TTC549 (cell line): Measurements from ENCODE around the gene ADPRHL1.

Experiments
- FAIRE-seq: peaks from 2 replicates; lab custom pipeline; 2012; peaks lifted over from hg19 to GRCh38; lab: Jason Lieb, UNC

Gene ADPRHL1

GRCh38 chr13:113414335-113414734 lies 39.0 kb downstream of the ADPRHL1 start:
- FAIRE-seq = no peak

GRCh38 chr13:113413898-113414282 lies 39.4 kb downstream of the ADPRHL1 start:
- no peak for FAIRE-seq

DNA sequence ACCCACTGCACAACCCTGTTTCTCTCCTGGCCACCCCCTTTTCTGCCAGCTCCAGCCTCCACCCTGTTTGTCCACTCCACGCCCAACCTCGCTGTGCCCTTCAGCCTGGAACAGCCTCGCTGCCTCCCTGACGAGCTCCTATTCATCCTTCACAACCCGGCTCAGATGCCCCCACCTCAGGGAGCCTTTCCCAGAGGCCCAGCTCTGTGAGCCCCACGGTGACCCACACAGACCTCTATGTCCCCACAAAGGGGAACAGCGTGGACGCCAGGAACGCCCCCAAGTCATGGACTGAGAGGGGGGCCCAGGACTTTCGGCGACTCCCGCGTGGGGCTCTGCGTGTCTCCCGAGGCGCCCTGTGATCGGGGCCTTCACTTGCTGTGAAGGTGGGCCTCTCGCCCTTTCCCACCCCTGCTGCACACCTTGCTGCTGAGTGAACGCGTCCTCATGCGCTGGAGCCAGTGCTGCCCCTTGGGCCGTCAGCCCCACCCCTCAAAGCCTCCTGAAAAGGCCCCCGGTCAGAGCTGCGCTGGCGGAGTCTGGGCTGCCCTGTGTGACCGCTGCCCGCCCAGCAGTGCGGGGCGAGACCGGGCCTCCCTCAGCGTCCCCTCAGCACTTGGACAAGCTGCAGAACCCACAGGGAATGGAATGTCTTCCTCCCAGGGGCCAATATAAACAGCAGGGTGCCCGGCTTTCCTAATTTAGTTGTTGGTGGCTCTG lies 40.0 kb downstream of the ADPRHL1 start:
- no peak for FAIRE-seq

- FAIRE-seq = no peak
Observed at GRCh38 chr13:113412440-113412839, 40.8 kb downstream of the ADPRHL1 start.

DNA sequence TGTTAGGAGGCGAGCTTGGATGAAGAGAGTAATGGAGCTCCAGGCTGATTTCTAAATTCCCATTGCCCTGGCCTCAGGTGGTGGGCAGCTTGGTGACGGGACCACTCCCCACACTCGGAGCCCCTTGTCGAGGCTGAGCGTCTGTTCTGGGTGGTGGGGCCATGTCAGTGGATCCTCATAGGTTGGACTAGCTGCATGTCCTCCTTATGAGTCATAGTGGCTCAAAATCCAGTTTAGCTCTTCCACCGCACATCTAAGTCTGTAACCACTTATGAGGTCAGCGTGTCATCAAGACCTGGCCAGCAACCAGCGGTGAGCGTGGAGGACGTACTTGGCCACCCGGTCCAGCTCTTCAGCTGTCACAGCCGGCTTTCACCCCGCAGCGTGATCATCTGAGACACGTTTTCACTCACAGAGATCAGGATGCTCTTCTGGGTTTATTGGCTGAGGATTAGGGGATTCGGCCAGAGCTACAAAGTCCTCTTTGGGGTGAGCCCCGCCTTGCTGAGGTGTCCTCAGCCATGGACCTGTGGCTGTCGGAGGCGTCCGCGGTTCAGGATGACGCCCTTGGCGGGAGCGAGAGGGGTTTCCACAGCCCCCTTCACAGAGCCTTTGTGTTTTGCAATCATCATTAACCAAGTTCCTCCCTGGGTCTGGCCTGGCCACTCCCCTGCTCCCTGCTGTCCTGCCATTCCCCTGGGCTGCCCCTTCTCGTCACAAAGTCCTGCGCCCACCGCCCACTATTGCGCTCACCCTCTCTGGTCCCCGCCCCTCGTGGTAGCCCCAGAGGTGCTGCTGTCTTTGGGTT lies 41.9 kb downstream of the ADPRHL1 start:
- no peak for FAIRE-seq

DNA sequence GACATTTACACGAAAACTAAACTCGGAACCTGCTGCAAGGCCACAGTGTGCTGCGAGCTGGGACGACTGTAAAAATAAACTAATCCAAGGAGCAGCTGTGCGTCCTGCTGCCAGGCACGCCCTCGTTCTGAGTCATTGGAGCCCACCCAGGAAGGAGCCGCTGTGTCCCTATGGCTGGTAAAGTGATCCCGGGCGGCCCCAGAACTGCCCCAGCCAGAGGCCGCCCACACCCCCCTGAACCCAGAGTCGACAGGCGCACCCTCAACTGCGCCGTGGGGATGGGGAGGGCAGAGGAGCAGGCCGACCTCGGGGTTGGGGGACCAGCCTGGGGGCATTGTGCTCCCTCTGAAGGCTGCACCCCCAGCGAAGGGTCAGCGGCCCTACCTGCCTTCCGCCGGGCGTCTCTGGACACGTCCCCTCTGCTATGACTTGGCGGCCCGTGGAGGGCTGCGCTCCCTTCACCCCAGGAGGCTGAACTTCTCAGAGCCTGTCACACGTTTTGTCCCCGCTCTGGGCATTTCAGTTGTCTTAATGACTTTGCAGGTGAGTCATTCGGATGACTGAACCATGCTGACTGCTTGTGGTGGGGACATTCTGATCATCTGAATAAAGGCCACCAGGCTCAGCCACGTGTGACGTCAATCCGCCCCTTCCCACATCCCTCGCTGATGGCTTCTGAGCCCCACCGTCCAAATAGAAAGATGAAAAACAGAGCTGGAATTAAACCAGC lies 42.7 kb downstream of the ADPRHL1 start:
- FAIRE-seq = no peak

- FAIRE-seq = no peak
Observed at GRCh38 chr13:113408562-113408961, 44.7 kb downstream of the ADPRHL1 start.

- no peak for FAIRE-seq
Observed at GRCh38 chr13:113407531-113408393, 45.5 kb downstream of the ADPRHL1 start.

DNA sequence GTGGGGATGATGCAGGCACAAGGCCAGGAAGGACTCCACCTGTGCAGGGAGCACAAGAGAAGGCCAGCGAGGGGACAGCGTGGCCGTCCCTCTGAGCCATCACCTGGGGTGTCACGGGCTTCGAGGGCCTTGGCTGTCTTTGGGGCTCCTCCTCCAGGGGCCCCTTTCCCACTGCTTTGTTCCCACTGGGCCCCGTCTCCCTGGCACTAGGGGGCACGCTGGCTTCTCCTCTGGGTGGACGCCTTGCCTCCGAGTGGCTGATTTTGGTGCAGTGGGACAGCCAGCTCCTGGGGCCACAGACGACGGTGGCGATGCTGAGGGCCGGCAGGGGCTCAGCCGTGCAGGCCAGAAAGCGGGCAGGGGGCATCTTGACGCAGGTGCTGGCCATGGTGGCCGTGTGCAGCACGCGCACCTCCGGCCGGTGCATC lies 46.2 kb downstream of the ADPRHL1 start:
- no peak for FAIRE-seq

DNA sequence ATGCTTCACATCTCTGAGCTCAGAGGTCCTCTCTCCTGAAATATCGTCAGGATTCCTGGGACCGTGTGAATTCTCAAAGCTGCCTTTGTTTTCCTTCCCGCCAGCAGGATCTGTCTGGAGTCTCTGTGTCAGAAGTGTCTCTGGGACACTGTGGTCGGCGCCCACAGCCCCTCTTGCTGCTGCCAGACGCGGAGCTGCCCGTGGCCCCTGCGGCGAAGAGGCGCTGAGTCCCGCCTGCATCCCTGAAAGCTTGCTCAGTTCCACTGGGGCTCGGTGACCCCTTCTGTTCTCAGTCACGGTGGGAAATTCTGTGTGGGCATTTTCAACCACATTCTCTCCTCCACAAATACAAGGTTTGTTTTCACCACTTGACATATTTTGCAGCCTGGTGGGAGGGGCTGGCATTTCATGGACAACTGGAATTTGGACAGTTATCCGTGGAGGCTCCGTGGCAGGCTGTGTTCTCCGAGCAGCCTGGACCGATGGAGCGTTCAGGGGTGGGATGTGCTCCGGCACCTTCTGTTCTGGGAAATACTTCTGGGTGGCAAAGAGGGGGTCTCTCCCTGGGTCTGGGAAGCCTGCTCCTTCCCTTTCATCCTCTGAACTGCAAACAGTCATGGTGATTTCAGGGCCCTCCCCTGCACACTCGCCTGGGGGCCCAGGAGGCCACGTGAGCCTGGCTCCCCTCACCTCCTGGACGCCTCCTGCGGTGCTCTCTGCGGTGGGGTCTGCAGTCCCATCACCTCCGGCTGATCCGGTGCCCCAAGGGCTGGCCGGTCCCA lies 46.8 kb downstream of the ADPRHL1 start:
- FAIRE-seq = no peak

DNA sequence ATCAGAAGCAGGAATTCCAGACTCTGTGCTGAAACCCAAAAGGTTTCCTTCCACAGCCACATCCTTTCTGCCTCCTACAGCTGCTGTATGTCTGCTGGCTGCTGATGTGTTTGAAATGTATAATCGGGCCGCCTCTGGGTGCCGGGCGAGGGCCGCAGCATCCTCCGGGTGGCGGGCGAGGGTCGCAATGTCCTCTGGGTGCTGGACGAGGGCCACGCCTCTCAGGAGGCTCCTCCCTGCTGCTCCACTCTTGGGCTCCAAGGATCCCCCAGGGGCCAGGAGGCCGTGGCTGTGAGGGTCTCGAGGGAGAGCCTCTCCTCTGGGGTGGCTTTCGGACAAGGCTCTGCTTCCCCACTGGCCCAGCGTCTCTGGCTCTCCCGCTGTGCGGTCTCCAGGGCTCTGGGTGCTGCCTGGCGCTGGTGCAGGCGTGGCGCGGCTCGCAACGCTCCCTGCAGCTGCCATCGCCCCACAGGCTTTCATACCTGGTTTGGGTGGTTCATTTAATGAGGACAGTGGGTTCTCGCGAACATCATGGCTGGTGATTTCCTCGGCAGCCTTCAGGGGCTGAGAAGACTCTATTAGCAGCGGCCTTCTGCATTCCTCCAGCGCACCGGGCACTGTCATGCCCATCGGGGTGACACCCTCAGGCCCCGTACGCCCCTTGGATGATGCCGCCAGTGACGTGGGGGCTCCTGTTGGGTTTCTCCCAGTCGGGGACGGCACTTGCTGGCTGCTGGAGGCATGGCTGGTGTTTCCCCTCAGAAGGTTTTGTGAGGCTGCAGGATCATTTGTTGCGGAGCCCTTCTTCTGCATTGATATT lies 47.6 kb downstream of the ADPRHL1 start:
- no peak for FAIRE-seq

DNA sequence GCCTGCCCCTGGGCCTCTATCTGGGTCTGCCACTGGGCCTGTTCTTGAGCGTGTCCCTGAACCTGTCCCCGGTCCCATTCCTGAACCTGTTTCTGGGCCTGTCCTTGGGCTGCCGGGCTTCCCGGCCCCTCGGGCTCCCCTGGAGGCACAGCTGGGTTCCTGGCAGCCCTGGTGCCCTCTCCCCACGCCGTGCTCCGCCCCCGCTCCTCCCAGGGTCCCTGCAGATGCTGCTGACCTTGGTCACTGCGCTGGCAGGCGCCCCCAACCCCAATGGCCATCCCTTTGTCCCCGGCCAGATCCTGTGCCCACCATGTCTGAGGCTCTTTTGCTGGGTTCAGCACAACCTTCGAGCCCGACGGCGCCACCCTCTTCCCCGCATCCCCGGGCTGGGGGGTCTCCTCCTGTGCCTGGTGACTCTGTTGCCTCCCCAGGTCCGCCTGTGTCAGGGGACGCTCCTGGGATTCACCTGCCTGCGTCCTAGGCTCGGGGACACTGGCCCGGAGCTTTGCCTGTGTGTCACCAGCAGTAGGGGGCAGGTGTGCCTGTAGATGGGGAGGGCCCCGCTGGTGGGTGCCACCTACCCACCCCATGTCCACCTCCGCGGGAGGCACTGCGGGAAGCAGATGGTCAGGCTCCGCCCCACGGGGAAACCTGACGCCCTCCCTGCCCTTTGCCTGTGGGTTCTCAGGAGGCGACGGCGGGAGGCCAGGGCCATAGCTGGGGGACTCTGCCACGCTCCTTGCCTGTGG lies 48.4 kb downstream of the ADPRHL1 start:
- FAIRE-seq = no peak

GRCh38 chr13:113404366-113404722 lies 48.9 kb downstream of the ADPRHL1 start:
- FAIRE-seq = no peak

DNA sequence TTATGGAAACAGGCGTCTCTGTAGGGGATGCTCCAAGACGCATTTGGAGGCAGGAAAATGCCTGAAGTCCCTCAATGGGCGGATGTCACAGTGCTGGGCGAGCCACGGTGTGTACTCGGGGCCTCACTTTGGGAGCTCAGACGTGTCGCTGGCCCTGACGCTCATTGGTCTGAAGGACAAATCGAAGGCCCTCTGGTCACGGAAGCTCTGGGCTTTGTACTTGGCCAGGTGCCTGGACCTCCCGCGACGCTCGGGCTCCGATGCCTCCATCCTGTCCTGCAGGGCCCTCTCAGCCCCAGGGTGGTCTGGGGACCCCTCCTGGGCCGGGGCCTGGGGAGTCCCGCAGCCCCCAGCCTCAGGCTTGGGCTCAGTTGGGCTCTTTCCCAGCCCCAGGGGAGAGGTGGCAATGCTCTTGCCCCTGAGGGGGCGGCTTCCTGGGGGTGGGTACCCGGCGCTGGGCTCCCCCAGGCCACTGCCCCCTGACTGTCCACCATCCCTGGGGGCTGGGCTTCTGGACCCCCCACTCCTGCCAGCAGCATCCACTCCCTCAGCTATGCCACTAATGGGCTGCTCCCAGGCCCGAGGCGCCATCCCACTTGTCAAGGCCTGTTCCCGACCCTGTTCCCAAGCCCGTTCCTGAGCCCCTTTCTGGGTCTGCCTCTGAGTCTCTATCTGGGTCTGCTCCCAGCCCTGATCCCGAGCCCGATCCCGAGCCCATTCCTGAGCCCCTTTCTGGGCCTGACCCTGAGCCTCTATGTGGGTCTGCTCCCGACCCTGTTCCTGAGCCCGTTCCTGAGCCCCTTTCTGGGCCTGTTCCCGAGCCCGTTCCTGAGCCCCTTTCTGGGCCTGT lies 49.8 kb downstream of the ADPRHL1 start:
- no peak for FAIRE-seq

GRCh38 chr13:113402471-113403254 lies 50.6 kb downstream of the ADPRHL1 start:
- no peak for FAIRE-seq

- FAIRE-seq = no peak
Observed at GRCh38 chr13:113401452-113402415, 51.6 kb downstream of the ADPRHL1 start.
